GM19463 (cell line): ENCODE results near the gene GNG12.
A peak's percentile ranks its signal among the peaks of the same experiment; 100 is the strongest.

Source experiments
- ATAC-seq: cut with Tn5 transposase; IDR thresholded peaks from one replicate; pipeline ENCODE4 v1.9.1; 2021; ENCODE audit warnings: mild to moderate bottlenecking, moderate library complexity; ENCODE audit not compliant: unreplicated experiment

GNG12 gene

DNA sequence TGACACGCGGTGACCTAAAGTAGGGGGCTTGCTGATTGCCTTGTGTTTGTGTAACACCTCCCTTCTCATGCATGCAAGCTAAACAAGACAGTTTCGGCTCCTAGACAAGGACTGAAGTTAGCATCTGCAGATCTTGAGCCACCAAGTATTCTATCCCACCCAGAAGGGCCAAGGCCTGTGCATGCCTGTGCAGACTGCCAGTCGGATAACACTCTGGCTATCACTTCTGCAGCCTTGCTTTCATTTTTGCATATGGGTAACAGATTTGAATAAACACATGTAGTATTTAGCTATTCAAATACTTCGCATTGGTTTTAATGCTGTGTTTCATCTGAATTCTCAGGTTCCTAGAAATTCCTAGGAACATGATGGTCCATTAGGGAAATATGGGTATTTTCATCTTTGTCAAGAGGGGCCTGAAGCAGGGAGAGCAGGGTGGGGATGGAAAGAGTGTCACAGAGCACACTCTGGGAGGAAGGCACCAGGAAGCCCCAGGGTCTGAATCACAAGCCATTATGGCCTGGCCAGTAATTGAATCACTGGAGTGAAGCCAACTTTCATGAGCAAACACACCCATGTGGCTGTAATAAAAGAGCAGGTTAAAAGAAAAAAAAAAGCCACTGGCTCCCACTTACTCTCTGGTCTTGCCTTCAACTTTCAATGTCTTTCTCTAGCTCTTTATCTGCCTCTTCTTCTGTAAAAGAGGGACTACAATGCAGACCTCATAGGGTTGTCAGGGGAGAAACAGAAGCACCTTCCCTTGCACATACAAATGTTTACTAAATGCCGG is 120.0 kb downstream of the GNG12 start:
- peak; percentile 49 for ATAC-seq

DNA sequence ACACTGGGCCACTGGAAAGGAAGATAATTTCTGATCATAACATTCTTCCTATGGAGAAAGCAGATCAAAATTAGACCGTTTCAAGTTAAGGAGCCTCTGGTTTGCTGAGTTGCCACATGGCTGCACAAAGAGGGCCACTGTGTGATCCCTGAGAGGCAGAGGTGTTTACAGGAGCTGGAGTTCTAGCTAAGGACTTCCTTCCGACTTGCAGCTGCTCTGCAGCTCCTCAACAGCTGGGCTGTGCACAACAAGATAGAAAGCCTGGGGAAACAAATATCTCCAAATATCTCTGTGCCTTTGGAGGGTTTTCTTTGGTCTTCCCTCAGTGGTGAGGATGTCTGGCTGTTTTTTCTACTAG is 121.4 kb downstream of the GNG12 start:
- ATAC-seq = peak; percentile 55

DNA sequence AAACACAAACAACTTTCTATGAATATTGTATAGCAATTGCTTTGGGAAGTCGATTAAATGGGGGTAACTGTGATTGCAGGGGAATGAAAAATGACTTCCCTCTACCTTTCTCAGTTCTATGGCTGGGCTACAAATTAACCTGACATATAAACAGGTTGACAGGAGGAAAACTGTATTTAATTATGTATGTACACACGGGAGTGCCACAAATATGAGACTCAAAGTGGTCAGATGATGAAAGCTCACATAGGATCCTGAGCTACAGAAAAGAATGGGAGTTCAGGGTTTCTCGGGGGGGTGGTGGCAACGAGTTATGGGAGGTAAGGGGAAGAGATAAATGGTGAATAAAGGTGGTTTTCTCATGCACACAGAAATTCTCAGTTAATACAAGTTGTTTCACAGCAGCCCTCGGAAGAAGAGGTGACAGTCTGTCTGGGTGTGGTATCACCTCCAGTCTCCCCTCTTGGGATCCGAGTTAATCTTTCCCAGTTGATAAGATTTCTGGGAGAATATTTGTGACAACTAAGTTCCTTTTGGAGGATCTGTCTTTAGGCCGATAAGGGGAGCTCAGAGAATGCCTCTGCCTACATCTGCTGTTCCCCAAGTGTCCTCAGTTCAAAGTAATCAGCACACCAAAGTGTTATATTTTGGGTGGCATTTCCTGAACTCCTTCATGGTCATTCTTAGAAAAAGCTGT is 122.0 kb downstream of the GNG12 start:
- peak; percentile 12 for ATAC-seq

DNA sequence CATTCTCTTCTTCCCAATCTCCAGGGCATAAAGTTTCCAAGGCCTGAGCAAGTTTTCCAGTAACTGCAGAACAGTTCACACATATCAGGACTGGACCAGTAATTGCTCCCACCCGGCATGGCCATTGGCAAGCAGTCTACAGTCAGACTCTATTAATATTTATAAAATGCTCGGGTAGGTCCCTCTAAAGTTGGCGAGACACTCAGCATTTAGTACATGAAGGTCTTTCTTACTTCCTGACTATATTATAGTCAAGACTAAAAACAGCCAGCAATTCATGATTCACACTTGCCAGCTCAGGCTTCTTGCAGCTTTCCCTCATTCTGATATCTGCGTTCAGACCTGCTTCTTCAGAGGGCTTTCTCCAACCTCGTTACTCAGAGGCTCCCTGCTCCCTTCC is 122.8 kb downstream of the GNG12 start:
- no peak for ATAC-seq

DNA sequence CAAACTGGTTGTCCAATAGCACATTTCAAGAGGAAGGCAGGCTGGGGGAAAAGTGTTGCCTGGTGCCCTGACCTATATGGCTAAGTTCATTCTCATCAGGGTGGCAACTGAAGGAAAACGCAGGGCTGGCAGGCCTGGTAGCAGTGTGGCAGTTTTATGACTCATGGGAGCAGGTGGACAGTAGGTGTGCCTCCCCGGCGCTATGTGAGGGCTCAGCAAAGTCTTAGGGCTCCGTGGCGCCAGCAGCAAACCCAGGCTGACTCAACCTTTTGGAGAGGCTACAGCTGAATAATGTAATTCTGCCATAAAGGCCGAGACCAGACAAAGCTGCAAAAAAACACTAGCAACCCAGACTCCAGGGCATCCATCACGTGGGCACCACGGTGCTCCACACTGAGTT is 124.7 kb downstream of the GNG12 start:
- no peak for ATAC-seq

DNA sequence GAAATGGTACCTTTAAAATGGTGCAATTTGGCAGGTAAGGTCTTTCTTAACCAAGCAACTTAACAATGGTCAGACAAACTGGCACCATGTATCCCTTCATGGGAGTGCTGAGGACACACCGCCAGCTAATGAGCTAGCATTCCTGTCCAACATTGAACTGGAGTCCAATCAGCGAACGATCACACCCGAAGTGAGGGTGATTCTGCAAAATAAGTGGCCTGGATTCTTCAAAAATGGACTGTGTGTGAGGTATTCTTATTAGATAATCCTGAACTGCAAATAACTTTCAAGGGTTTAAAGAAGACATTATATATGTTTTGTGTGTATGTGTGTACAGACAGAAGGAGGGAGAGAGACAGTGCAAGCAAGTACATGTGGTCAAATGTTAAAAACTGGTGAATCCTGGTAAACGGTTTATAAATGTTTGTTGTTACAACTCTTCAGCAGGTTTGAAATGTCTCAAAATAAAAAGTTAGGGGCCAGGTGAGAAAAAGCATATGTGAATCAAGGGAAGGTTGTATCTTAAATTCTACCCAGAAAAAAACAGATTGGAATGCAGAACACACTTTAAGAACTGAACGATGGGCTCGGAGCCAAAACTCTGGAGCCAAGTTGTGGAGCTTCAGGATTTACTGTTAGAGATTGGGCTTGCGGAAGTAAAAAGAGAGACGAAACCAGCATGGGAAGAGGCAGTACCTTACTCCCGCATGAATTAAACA is 127.4 kb downstream of the GNG12 start:
- ATAC-seq = no peak

DNA sequence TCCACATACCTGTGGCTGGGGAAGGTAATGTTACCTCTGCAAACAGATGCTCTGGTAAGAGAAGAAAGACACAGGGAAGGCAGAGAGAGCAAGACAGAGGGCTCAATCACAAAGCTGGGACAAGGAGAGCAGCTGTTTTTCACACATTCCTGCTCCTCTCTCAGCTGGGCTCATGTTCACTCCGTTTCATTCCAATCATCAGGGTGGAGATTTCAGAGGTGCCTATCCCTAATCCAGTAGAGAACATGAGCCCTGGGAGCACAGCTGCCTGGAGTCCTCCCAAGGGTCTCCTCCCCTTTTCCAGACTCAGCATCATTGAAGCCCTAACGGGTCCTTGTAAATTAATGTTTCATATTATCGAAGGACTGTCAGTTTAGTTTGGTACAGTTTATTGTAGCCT is 128.9 kb downstream of the GNG12 start:
- ATAC-seq = no peak

DNA sequence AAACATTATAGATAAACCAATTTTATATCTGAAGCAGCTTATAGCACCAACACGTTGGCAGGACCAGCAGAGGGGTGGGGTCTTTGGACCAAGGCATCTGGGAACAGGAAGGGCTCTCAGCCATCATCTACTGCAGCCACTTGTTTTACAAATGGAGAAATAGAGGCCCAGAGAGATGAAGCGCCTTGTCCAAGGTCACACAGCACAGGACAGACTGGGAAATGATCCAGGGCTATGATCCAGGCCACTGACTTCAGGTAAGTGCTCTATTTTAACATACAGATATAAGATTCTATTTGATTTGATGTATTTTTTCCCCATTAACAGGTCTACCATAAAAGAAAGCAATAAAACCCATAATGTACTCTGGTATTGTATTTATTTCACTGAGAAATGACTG is 131.4 kb downstream of the GNG12 start:
- no peak for ATAC-seq

DNA sequence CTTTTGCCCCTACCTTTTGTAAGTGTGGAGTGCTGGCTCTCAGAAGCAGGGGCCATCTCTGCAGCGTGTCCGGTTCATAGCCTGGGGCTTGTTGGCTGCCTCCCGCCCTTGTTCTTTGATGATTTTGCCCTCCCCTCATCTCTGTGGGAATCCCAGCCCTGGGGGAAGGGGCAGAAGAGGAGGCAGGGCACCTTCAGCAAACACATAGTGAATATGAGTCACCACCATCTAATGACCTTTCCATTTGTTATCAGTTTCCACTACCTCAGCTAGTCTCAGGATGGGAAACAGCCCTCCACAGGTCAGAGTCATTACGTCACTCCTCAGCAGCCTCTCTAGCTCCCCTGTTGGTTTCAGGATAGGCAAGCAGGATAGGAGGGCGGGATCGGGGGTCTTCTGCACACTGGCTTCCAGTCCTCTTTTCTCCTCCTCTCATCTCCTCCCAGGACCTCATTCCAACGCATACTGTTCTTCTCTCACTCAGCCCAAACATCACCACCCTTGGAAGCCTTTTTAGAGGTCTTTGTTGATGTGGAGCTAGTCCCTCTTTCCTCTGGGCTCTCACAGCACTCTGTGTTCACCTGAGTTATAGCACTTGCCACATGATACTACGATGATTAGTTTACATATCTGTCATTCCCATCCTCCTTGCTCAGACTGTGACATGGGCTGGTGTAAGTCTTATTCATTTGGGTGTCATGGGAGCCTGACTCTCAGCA is 132.4 kb downstream of the GNG12 start:
- peak; percentile 80 for ATAC-seq

DNA sequence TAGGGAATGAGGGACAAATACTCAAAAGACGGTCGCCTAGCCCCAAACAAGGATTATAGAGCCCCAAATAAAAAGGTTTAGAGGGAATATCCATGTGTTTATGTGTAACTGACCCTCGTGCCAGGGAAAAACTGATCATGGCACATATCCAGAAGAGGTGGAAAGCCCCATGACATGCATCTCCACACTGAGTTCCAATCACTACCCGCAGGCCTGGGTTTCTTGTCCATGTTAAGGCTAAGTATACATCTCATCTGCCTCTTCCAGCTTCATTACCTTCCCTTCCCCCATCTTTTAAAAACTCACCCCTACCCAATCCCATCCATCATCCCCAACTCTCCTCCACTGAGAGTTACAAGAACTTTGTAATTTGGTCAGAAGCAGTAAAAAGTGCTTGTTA is 133.0 kb downstream of the GNG12 start:
- ATAC-seq = no peak

DNA sequence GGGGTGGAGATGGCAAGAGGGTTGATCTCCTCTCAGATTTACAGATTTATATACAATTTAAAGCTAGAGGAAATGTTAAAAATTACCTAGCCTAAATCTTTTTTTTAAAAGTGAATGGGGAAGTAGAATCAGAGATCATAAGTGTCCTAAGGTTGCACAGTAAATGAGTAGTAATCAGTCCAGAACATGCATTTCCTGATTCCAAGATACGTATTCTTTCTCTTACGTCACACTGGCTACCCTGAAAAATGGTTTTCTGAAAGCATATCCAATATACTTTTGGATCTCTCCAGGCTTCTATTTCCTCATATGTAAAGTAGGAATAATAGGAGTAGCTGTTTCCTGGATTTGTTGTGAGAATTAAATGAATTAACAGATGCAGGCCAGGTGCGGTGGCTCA is 136.6 kb downstream of the GNG12 start:
- no peak for ATAC-seq

DNA sequence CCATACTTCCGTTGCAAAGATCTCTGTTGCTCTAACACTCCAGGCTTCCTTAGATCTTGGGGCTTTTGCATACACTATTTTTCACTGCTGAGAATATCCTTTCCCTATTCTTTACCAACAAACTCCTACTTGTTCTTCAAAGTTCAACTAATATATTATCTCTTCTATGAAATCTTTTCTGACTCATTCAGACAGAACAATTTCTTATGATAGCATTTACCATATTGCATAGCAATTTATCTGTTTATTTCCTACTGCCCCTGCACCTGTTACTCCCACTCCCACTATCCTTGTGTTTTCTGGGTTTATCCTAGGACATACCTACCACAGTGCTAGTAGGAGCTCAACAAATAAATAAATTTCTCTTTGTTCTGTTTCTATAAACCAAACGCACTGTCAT is 137.3 kb downstream of the GNG12 start:
- ATAC-seq = no peak

DNA sequence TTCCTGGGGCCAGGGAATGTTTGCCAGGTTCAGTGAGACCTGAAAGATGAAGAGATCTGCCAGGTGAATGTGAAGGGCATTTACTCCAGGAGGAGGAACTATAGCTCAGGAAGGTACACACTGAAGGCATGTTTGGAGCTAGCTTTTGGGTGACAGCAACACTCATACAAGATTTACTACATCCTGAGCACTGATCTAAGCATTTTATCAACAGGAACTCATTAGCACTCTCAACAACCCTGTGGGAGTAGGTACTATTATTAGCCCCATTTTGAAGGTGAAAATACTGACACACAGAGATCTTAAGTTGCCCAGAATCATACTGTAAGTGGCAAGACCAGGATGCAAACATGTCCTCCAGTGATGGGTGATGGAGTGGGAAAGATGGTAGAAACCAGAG is 141.6 kb downstream of the GNG12 start:
- ATAC-seq = no peak

DNA sequence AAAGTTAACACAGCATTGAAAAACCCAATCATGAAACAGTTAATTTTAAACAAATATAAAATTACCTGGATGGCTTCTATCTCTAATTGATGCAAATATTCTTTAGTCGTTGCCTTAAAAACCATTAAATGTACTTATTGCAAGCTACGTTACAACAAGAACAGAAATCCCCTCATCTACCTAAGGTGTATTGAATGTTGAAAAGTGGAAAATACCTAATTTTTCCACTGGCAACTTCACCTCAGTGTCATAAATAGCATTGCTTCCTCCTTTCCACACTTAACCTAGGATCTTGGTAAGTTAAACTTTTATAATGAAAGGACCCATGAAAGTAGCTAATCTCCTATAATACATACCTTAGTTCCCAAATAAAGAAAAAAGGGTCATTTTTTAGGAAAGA is 142.9 kb downstream of the GNG12 start:
- ATAC-seq = no peak

DNA sequence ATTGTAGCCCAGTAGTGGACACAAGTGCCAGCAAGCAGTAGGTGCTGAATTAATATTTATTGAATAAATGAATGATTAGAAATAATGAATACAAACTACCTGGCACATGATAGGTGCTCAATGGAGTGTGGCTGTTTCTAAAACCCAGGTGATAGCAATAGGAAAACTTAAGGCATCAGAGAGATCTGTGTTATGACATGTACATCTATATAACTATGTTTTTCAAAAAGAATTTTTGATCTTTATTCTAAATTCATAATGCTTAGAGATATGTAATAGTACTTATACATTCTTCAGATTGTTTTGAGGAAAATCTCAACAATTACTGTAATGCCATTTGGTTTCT is 143.3 kb downstream of the GNG12 start:
- no peak for ATAC-seq

DNA sequence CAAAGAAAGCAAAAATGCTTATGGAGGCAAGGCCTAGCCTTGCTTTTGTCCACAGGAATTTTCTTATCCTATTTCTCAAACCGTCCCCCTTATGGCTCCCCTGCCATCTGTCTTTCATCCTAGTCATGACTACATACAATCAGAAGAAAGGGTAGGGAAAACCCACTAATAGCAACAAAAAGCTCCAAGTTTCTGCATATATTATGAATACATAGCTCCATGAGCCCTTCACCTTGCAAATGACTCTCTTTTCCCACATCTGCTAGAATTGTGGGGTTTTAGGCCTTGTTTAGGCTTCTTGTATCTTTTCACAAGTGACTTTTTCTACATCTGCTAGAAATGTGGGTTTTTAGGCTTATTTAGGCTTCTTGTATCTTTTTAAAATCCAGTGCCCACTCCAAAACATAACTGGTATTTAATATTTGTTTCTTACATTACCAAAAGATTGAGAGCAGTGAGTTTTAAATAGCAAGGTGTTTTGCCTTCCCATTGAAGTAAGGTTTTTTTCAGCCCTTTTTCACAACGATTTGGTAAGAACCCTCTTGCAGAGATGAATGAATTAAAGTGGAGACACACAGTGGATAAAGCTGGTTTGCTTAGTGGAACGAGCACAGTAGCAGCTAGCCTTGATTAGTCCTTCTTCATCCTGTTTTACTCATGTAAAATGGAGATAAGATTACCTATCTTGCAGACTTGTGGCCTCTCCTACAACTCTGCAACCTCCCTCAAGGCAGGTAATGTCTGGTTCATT is 143.8 kb downstream of the GNG12 start:
- ATAC-seq = no peak

DNA sequence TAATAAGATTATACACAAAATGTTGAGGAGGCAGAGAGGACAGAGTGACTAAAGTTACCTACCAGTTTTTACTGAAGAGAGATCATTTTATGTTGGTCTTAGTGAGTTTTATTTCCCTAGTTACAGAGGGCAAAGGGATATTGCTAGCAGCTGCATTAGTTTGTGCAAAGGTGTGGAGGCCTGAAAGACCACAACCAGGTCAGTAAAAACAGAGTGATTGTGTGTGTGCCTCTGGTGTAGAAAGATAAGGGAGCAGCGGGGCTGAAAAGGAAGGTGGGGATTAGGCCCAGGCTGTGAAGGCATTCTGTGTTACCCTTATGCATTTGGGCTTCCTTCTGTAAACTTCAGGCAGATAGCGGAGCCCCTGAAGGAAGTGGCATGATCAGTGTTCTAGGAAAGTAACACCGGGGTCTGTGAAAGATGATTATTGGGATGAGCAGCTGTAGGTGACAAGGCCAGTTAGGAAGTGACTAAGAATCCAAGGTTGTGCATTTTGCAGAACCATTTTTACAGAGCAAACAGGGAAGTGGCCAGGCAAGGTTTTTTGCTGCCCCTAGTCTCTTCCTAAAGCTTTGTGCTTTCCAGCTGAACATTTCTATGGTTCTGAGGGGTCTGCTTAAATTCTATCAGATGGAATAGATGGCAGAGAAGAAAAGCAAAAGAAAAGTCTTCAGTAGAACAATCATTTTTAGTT is 144.6 kb downstream of the GNG12 start:
- ATAC-seq = no peak

DNA sequence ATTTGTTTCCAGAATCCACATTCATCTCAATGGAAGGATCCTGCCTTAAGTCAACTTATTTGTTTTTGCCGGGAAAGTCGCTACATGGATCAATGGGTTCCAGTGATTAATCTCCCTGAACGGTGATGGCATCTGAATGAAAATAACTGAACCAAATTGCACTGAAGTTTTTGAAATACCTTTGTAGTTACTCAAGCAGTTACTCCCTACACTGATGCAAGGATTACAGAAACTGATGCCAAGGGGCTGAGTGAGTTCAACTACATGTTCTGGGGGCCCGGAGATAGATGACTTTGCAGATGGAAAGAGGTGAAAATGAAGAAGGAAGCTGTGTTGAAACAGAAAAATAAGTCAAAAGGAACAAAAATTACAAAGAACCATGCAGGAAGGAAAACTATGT is 145.6 kb downstream of the GNG12 start:
- no peak for ATAC-seq

DNA sequence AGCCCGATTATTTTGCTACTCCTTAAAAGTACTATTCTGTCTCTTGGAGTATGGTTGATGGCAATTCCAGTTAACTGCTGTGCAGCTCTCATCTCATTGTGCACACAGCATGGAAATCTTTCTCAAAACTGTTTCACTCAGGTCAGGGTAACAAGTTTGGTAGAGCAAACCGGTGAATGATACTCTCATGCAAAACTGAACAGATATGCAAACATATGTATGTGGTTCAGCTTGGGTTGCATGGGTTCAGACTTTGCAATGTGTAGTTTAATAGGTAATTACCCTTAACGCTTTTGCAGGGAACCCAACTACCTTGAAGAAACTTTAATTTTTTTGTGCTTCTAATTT is 146.1 kb downstream of the GNG12 start:
- no peak for ATAC-seq
